ENCODE data around the gene GCLC.

- no peak for TF ChIP-seq CTCF (IDR thresholded peaks at IDR 0.05)
- TF ChIP-seq EZH2 (IDR thresholded peaks at IDR 0.05; ENCODE audit: borderline replicate concordance, insufficient read depth, low read depth, low read length, poor library complexity, severe bottlenecking), result no peak
Measured at GRCh38 chr6:53476964-53477363, 67.9 kb downstream of the GCLC start.

Data from B cell (primary cell).